GM23338 (cell line): ENCODE data around the gene TRIO.

Source experiments
- EZH2 ChIP-seq: fragments of 200-600 bp; sonication (generic); IDR thresholded peaks from one replicate; pipeline ENCODE4 v1.8.0; 2017; ENCODE audit warnings: antibody characterized with exemption, mild to moderate bottlenecking, low read depth; ENCODE audit not compliant: unreplicated experiment
- EZH2phosphoT487 ChIP-seq: fragments of 200-600 bp; sonication (generic); IDR thresholded peaks from one replicate; pipeline ENCODE4 v1.8.1; 2018; ENCODE audit warnings: antibody characterized with exemption; ENCODE audit not compliant: unreplicated experiment
- JUNB ChIP-seq: IDR thresholded peaks from one replicate; pipeline ENCODE4 v1.6.1; 2016; ENCODE audit warnings: antibody characterized with exemption; ENCODE audit not compliant: unreplicated experiment
- POLR2AphosphoS5 ChIP-seq: IDR thresholded peaks from 2 replicates; pipeline ENCODE4 v1.6.1; 2016; ENCODE audit warnings: antibody characterized with exemption, low read depth
- TF ChIP-seq, protein P1 (sequence below), 2 experiments: fragments of 200-600 bp in 1 of 2; sonication (generic) in 1 of 2; conservative IDR thresholded peaks; 2 replicates each; pipeline versions ENCODE4 v1.5.1 to v1.6.1; 2016 to 2017; ENCODE audit warnings: antibody characterized with exemption in 2 of 2, low read depth in 2 of 2, mild to moderate bottlenecking in 2 of 2, moderate library complexity in 1 of 2
- TF ChIP-seq, protein P2 (sequence below): IDR thresholded peaks from one replicate; pipeline ENCODE4 v1.6.1; 2018; ENCODE audit warnings: antibody characterized with exemption; ENCODE audit not compliant: unreplicated experiment
- TF ChIP-seq, protein P3 (sequence below): IDR thresholded peaks from 2 replicates; pipeline ENCODE4 v1.6.1; 2016; ENCODE audit warnings: antibody characterized with exemption

DNA sequence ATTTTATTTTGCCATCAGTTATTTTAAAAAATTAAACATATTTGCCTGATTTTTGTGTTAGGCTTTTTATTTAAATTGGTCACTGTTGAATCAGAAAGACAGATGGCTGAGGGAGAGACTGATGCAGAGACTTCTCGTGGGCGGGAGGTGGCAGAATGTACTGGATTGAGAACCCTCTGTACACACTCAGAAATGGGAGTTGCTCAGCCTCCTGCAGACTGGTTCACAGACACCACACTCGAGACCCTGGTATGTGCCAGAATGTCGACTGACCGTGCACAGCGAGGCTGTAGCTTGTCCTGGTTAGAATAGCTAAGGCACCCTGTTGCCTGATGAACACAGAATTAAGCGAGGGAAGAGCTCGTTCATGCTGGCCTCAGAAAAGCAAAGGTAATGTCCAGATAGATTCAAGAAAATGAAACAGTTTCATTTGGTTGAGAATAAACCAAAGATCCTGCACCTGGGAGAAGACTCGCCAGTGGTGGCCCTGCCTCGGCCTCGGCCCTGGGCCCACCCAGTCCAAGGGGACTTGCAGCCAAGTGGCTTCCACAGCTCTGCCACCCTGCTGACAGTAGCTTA, 367.1 kb downstream of the TRIO start:
- TF ChIP-seq, protein P1, sequence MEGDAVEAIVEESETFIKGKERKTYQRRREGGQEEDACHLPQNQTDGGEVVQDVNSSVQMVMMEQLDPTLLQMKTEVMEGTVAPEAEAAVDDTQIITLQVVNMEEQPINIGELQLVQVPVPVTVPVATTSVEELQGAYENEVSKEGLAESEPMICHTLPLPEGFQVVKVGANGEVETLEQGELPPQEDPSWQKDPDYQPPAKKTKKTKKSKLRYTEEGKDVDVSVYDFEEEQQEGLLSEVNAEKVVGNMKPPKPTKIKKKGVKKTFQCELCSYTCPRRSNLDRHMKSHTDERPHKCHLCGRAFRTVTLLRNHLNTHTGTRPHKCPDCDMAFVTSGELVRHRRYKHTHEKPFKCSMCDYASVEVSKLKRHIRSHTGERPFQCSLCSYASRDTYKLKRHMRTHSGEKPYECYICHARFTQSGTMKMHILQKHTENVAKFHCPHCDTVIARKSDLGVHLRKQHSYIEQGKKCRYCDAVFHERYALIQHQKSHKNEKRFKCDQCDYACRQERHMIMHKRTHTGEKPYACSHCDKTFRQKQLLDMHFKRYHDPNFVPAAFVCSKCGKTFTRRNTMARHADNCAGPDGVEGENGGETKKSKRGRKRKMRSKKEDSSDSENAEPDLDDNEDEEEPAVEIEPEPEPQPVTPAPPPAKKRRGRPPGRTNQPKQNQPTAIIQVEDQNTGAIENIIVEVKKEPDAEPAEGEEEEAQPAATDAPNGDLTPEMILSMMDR (conservative IDR thresholded peaks at IDR 0.05; ENCODE audit: low read depth in 2 of 2) = no peak
- no peak for TF ChIP-seq EZH2
- TF ChIP-seq POLR2AphosphoS5 = no peak
- TF ChIP-seq EZH2phosphoT487 = no peak
- TF ChIP-seq, protein P2, sequence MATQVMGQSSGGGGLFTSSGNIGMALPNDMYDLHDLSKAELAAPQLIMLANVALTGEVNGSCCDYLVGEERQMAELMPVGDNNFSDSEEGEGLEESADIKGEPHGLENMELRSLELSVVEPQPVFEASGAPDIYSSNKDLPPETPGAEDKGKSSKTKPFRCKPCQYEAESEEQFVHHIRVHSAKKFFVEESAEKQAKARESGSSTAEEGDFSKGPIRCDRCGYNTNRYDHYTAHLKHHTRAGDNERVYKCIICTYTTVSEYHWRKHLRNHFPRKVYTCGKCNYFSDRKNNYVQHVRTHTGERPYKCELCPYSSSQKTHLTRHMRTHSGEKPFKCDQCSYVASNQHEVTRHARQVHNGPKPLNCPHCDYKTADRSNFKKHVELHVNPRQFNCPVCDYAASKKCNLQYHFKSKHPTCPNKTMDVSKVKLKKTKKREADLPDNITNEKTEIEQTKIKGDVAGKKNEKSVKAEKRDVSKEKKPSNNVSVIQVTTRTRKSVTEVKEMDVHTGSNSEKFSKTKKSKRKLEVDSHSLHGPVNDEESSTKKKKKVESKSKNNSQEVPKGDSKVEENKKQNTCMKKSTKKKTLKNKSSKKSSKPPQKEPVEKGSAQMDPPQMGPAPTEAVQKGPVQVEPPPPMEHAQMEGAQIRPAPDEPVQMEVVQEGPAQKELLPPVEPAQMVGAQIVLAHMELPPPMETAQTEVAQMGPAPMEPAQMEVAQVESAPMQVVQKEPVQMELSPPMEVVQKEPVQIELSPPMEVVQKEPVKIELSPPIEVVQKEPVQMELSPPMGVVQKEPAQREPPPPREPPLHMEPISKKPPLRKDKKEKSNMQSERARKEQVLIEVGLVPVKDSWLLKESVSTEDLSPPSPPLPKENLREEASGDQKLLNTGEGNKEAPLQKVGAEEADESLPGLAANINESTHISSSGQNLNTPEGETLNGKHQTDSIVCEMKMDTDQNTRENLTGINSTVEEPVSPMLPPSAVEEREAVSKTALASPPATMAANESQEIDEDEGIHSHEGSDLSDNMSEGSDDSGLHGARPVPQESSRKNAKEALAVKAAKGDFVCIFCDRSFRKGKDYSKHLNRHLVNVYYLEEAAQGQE = no peak
- no peak for TF ChIP-seq JUNB
- TF ChIP-seq, protein P3, sequence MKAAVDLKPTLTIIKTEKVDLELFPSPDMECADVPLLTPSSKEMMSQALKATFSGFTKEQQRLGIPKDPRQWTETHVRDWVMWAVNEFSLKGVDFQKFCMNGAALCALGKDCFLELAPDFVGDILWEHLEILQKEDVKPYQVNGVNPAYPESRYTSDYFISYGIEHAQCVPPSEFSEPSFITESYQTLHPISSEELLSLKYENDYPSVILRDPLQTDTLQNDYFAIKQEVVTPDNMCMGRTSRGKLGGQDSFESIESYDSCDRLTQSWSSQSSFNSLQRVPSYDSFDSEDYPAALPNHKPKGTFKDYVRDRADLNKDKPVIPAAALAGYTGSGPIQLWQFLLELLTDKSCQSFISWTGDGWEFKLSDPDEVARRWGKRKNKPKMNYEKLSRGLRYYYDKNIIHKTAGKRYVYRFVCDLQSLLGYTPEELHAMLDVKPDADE = no peak
